Measurements from ENCODE around the gene UBN2. TPM values are rescaled to one million over a fixed set of nuclear protein-coding genes. Genes with fewer than 3 reads are reported as not detected.
"Not testable (repeated sequence)": the region's sequence is repeated elsewhere in the genome, so short reads cannot be mapped to it uniquely, and the experiment has no call there.

Gene UBN2
- 2.4 and 4.0 TPM in 2 replicates for total RNA-seq

- peak; percentile 97 to 98 for DNase-seq (ENCODE audit: low read depth in 2 of 2)
Observed at GRCh38 chr7:139230774-139231512, at the start of gene UBN2. Gene UBN2, plus strand, starts transcription at chr7:139231237. Its CDS starts 248 bp downstream, at chr7:139231485.

- peak in 1 of 2 donors; percentile 5 for DNase-seq (ENCODE audit: low read depth in 2 of 2)
Observed at GRCh38 chr7:139181404-139181803, 49.6 kb upstream of the UBN2 start.

- no peak for DNase-seq (ENCODE audit: low read depth in 2 of 2)
Observed at GRCh38 chr7:139182363-139182762, 48.7 kb upstream of the UBN2 start.

GRCh38 chr7:139183251-139183650, 47.8 kb upstream of the UBN2 start:
- DNase-seq (ENCODE audit: low read depth in 2 of 2): no peak

GRCh38 chr7:139183878-139184338, 47.1 kb upstream of the UBN2 start:
- no peak for DNase-seq (ENCODE audit: low read depth in 2 of 2)

- no peak for DNase-seq (ENCODE audit: low read depth in 2 of 2)
Observed at GRCh38 chr7:139186146-139186545, 44.9 kb upstream of the UBN2 start.

GRCh38 chr7:139189357-139189756, 41.7 kb upstream of the UBN2 start:
- no peak for DNase-seq (ENCODE audit: low read depth in 2 of 2)

GRCh38 chr7:139192014-139192706, 38.9 kb upstream of the UBN2 start:
- no peak for DNase-seq (ENCODE audit: low read depth in 2 of 2)

GRCh38 chr7:139200382-139200781, 30.7 kb upstream of the UBN2 start:
- DNase-seq (ENCODE audit: low read depth in 2 of 2): no peak

GRCh38 chr7:139203992-139204391, 27.0 kb upstream of the UBN2 start:
- DNase-seq (ENCODE audit: low read depth in 2 of 2): no peak

GRCh38 chr7:139205843-139206242, 25.2 kb upstream of the UBN2 start:
- no peak for DNase-seq (ENCODE audit: low read depth in 2 of 2)

- no peak for DNase-seq (ENCODE audit: low read depth in 2 of 2)
Observed at GRCh38 chr7:139212133-139212532, 18.9 kb upstream of the UBN2 start.

GRCh38 chr7:139213489-139213888, 17.5 kb upstream of the UBN2 start:
- DNase-seq (ENCODE audit: low read depth in 2 of 2): not testable (repeated sequence)

- DNase-seq (ENCODE audit: low read depth in 2 of 2): no peak
Observed at GRCh38 chr7:139218173-139218572, 12.9 kb upstream of the UBN2 start.

- DNase-seq (ENCODE audit: low read depth in 2 of 2): no peak
Observed at GRCh38 chr7:139224219-139224618, 6.8 kb upstream of the UBN2 start.

- DNase-seq (ENCODE audit: low read depth in 2 of 2): not testable (repeated sequence)
Observed at GRCh38 chr7:139224836-139225235, 6.2 kb upstream of the UBN2 start.

GRCh38 chr7:139225286-139226157, 5.5 kb upstream of the UBN2 start:
- not testable (repeated sequence) for DNase-seq (ENCODE audit: low read depth in 2 of 2)

GRCh38 chr7:139226158-139226515, 4.9 kb upstream of the UBN2 start:
- not testable (repeated sequence) for DNase-seq (ENCODE audit: low read depth in 2 of 2)

- DNase-seq (ENCODE audit: low read depth in 2 of 2): not testable (repeated sequence)
Observed at GRCh38 chr7:139226988-139227488, 4.0 kb upstream of the UBN2 start.

- DNase-seq (ENCODE audit: low read depth in 2 of 2): no peak
Observed at GRCh38 chr7:139230023-139230422, 1.0 kb upstream of the UBN2 start.

- DNase-seq (ENCODE audit: low read depth in 2 of 2): no peak
Observed at GRCh38 chr7:139230484-139230773, 608 bp upstream of the UBN2 start.

All from lung microvascular endothelial cell (primary cell).